Posterior cingulate gyrus (tissue), 11 donors: ENCODE results near the gene UCN2.
A peak's percentile ranks its signal among the peaks of the same experiment; 100 is the strongest.

Experiments used
- DNase-seq, 10 donors: peaks; one replicate each; pipeline versions ENCODE4 v3.0.0 to v3.0.0-alpha.2; 2020 to 2021; ENCODE audit warnings: mixed read lengths in 3 of 10
- intact Hi-C: fragments of 100-400 bp; cut with DNase I; formaldehyde crosslinking; loops from one replicate; pipeline ENCODE4 v1.15.1; 2023

The UCN2 gene

GRCh38 chr3:48591886-48592518, 28.4 kb upstream of the UCN2 start:
- peak in 1 of 10 donors; percentile 70 for DNase-seq
- intact Hi-C loops = no loop called here

DNA sequence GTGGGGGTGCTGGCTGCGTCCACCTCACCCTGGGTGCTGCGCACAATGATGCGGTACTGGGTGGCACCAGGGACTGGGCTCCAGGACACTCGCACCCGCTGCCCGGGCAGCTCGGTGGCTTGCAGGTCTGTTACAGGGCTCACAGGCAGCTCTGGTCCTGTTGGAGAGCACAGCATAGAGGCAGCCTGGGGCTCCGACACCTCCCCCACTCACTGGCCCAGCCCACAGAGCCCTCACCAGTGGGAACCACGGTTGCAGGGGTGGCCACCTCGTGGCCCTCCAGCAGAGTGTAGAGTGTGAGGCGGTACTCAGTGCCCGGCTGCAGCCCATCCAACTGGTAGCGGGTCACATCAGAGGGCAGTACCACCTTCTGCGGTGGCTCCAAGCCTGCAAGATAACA, 27.9 kb upstream of the UCN2 start:
- DNase-seq = no peak
- intact Hi-C loops = no loop called here

GRCh38 chr3:48588230-48588629, 24.6 kb upstream of the UCN2 start:
- no peak for DNase-seq
- intact Hi-C loops = no loop called here

- DNase-seq = no peak
- intact Hi-C loops = no loop called here
These were observed 24.1 kb upstream of the UCN2 start for GRCh38 chr3:48587686-48588085.

- intact Hi-C loops = no loop called here
These were observed 21.8 kb upstream of the UCN2 start for GRCh38 chr3:48585411-48585810.

GRCh38 chr3:48584836-48585235, 21.3 kb upstream of the UCN2 start:
- no peak for DNase-seq
- intact Hi-C loops = no loop called here

More at GRCh38 chr3:48585411-48585810, 21.8 kb upstream of the UCN2 start:
- DNase-seq = no peak

GRCh38 chr3:48581621-48582481, 18.3 kb upstream of the UCN2 start:
- DNase-seq = no peak
- intact Hi-C loops = no loop called here

DNA sequence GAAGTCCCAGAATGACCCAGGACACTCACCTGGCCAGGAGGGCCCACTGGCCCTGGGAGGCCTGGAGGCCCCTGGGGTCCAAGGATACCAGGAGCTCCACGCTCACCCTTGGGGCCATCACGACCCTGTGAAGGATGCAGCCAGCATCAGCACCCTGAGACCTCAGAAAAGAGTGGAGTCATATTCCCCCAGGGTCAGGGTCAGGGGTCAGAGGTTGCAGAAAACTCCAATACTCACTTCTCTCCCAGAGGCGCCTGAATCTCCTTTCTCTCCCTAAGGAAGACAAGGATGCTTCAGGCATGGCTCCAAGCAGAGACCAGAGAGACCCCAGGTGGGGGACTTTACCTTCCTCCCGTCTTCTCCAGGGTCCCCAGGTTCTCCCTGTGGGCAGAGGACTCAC, 13.1 kb upstream of the UCN2 start:
- no peak for DNase-seq
- intact Hi-C loops = no loop called here

GRCh38 chr3:48575366-48575765, 11.8 kb upstream of the UCN2 start:
- intact Hi-C loops = no loop called here
- no peak for DNase-seq

- intact Hi-C loops = no loop called here
- DNase-seq = no peak
These were observed 10.5 kb upstream of the UCN2 start for GRCh38 chr3:48573973-48574585.

GRCh38 chr3:48572517-48572916, 8.9 kb upstream of the UCN2 start:
- intact Hi-C loops = no loop called here

GRCh38 chr3:48571938-48572337, 8.4 kb upstream of the UCN2 start:
- intact Hi-C loops = no loop called here
- no peak for DNase-seq

More at GRCh38 chr3:48572517-48572916, 8.9 kb upstream of the UCN2 start:
- DNase-seq = no peak

- DNase-seq = no peak
- intact Hi-C loops = no loop called here
These were observed 6.3 kb upstream of the UCN2 start for GRCh38 chr3:48569808-48570450.

- no peak for DNase-seq
- intact Hi-C loops = no loop called here
These were observed 5.8 kb upstream of the UCN2 start for GRCh38 chr3:48569400-48569799.

- intact Hi-C loops = no loop called here
These were observed 4.9 kb upstream of the UCN2 start for GRCh38 chr3:48568476-48568875.

DNA sequence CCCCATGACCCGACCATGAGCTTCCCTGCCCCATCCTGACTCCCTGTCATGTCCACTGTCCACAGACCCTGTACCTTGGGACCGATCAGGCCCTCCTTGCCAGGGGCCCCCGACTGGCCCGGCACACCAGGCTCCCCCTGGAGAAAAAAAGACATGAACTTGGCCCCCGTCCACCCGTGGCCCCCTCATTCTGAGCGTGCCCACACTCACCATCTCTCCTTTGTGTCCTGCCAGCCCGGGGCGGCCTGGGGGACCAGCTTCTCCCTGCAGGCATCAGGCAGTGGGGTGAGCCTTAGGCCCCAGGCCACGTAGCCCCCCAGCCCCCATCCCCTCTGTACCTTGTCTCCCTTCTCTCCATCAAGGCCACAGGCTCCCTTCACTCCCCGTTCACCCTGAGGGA, 3.9 kb upstream of the UCN2 start:
- DNase-seq = no peak
- intact Hi-C loops = no loop called here

More at GRCh38 chr3:48568476-48568875, 4.9 kb upstream of the UCN2 start:
- DNase-seq = no peak

DNA sequence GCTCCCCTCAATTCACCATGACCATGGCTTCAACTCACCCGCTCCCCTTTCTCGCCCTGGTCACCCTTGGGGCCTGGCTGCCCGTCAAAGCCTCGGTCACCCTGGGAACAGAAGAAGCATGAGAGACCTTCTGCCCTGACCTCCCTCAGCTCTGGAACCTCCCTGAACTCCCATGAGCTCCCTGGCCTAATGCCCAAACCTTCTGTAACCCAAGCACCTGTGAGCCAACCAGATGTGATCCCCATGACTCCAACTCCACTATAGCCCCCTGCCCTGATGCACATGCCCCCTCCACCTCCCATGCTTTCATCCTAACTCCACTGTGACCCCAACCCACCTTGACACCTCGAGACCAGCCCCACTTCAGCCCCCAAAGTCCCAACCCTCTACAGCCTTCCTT, 3.5 kb upstream of the UCN2 start:
- no peak for DNase-seq
- intact Hi-C loops = no loop called here

- intact Hi-C loops = no loop called here
- no peak for DNase-seq
These were observed 2.8 kb upstream of the UCN2 start for GRCh38 chr3:48566401-48566760.

DNA sequence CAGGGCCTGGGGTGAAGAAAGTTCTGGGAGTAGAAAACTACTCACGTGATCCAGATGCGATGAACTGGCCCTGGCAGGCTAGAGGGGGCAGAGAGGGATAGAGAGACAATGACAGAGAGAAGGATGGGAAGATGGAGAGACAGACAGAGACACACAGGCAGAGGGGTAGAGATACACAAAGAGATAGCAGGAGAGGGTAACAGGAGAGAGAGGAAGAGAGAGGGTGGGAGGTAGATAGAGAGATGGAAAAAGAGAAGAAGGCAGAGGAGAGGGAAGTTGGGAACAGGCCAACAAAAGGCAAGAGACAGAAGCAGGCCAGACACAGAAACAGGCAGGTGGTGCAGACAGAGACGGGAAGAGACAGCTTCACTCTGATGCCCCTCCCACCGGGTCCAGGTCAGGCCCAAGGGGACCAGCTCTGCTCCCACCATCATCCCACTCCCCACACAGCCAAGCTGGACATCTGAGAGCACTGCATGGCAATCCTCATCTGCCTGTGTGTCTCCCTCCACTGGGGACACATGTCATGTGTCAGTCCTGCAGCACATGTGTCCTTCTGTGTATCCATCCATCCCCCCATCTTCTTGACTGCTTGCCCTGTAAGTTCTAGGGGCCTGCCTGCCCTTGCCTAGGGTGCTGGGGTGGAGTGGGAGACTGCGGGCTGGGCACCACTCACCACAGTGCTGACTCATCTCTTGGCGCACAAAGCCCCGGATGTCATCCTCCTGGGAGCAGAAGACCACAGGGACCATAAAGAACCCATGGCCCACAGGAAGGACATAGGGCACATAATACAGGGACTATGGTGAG, 2.2 kb upstream of the UCN2 start:
- intact Hi-C loops = no loop called here
- DNase-seq = no peak

- peak in 1 of 10 donors; percentile 71 for DNase-seq
- intact Hi-C loops = no loop called here
These were observed 1.6 kb upstream of the UCN2 start for GRCh38 chr3:48565186-48565585.
